WI38 (cell line): ENCODE data around the gene OR5K2.

ENCODE experiments used
- H3K4me3 ChIP-seq: 2 replicates; pipeline ENCODE4 v1.5.1; 2011; ENCODE audit warnings: low read depth, mild to moderate bottlenecking, control low read depth, low read length
- CTCF ChIP-seq: IDR thresholded peaks from 2 replicates; pipeline ENCODE4 v1.5.1; 2012; ENCODE audit warnings: low read depth, mild to moderate bottlenecking, control low read depth, low read length

The OR5K2 gene

DNA sequence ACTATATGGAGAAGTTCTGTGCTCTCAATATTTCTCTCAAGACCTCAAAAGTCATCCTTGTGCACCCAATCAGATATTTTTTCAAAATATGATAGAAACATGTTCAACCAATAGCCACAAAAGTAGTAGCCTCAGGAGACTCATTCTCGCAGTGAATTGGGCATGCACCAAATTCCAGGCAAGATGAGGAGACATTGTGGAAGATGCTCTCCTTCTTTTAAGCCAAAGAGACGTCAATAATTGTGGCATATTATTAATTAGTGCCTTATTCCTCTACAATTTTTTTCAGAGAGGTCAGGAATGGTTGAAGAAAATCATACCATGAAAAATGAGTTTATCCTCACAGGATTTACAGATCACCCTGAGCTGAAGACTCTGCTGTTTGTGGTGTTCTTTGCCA lies at the start of gene OR5K2:
OR5K2 (plus strand) TSS at position 301 of the 400 bp plus-strand sequence; CDS start at position 301, 0 bp downstream.
- no peak within 1 kb of the TSS for H3K4me3 ChIP-seq
- no peak for TF ChIP-seq CTCF

GRCh38 chr3:98449606-98450193 lies 47.8 kb upstream of the OR5K2 start:
- no peak overlapping the region for H3K4me3 ChIP-seq
- no peak for TF ChIP-seq CTCF

- TF ChIP-seq CTCF, result no peak
- no peak overlapping the region for H3K4me3 ChIP-seq
Measured at GRCh38 chr3:98450372-98450771, 47.1 kb upstream of the OR5K2 start.

GRCh38 chr3:98453827-98454226 lies 43.7 kb upstream of the OR5K2 start:
- no peak overlapping the region for H3K4me3 ChIP-seq

GRCh38 chr3:98454929-98455328 lies 42.6 kb upstream of the OR5K2 start:
- H3K4me3 ChIP-seq, result no peak overlapping the region
- no peak for TF ChIP-seq CTCF

More at GRCh38 chr3:98453827-98454226, 43.7 kb upstream of the OR5K2 start:
- TF ChIP-seq CTCF, result no peak

DNA sequence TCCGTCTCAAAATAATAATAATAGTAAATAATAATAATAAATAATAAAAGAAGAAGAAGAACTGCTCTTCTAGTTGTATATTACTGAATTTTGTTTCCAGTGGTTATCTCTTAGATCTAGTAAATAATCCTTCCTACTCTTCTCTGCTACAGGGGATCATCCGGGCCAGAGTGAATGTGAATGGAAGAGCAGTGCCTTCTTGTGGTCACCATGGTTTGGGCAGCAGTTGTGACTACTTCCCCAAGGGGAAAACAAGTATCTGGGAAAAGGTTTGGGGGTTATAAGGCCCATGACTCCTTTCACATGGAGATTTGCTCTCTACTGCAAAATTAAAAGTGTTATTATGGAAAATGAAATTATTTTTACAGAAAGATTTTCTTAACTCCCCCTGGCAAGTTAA lies 39.9 kb upstream of the OR5K2 start:
- H3K4me3 ChIP-seq, result no peak overlapping the region
- no peak for TF ChIP-seq CTCF

GRCh38 chr3:98460220-98460619 lies 37.3 kb upstream of the OR5K2 start:
- TF ChIP-seq CTCF, result no peak
- no peak overlapping the region for H3K4me3 ChIP-seq
